Breast epithelium (tissue), 3 donors: ENCODE results near the gene PPP1R3A.

ENCODE experiments used
- POLR2A ChIP-seq: fragments of 450-650 bp; IDR thresholded peaks from one replicate; pipeline ENCODE4 v1.6.1; 2016; ENCODE audit warnings: antibody characterized with exemption, mild to moderate bottlenecking, moderate library complexity
- POLR2AphosphoS5 ChIP-seq, 3 donors: sonication (generic); formaldehyde crosslinking; IDR thresholded peaks; one replicate each; pipeline ENCODE4 v1.6.1; 2017; ENCODE audit warnings: antibody characterized with exemption in 3 of 3
- TF ChIP-seq, protein P1 (sequence below), 3 donors: fragments of 450-650 bp; IDR thresholded peaks; one replicate each; pipeline ENCODE4 v1.5.1; 2016 to 2017; ENCODE audit warnings: antibody characterized with exemption in 3 of 3, mild to moderate bottlenecking in 3 of 3, moderate library complexity in 3 of 3

DNA sequence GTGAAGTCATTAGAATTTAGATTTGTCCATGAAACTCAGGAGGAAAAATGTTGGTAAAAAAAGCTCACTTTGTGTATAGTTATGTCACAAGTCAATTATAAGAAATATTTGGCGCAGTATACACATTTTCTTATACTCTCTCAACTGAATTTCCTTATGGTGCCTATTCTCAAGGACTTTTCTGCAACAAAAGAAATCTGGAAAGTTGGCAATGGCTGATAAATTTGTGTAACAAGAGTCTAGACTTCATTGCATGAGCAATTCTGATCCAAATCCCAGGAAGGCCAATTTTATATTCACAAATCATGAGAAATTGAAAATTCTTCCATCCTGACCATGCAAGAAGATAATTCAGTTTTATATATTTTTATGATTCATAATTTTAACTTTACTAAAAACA lies 35.7 kb downstream of the PPP1R3A start:
- TF ChIP-seq, protein P1, sequence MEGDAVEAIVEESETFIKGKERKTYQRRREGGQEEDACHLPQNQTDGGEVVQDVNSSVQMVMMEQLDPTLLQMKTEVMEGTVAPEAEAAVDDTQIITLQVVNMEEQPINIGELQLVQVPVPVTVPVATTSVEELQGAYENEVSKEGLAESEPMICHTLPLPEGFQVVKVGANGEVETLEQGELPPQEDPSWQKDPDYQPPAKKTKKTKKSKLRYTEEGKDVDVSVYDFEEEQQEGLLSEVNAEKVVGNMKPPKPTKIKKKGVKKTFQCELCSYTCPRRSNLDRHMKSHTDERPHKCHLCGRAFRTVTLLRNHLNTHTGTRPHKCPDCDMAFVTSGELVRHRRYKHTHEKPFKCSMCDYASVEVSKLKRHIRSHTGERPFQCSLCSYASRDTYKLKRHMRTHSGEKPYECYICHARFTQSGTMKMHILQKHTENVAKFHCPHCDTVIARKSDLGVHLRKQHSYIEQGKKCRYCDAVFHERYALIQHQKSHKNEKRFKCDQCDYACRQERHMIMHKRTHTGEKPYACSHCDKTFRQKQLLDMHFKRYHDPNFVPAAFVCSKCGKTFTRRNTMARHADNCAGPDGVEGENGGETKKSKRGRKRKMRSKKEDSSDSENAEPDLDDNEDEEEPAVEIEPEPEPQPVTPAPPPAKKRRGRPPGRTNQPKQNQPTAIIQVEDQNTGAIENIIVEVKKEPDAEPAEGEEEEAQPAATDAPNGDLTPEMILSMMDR (IDR thresholded peaks at IDR 0.05) = no peak
- TF ChIP-seq POLR2AphosphoS5 (IDR thresholded peaks at IDR 0.05) (no peak), POLR2A (no peak)
